HepG2 (cell line): ENCODE measurements around the gene DAPK1. TPM values are rescaled to one million over a fixed set of nuclear protein-coding genes. Genes with fewer than 3 reads are reported as not detected.

Source experiments
- ATAC-seq: fragments of 200-7000 bp; cut with Tn5 transposase; 3 replicates; pipeline ENCODE4 v1.9.1; 2020; ENCODE audit warnings: mild to moderate bottlenecking, moderate library complexity
- BruUV-seq: library from RNA; stranded (reverse); fragments of 400-500 nt; replicated peaks from 2 replicates; lab custom pipeline; 2021; lab: Mats Ljungman, UMichigan
- CTCF ChIA-PET: fragments of 300-600 bp; formaldehyde crosslinking; extraction: SDS; loops from one replicate; lab custom pipeline; 2021; ENCODE audit warnings: low total read pairs, inconsistent platforms, low intra/inter-chr PET ratio; lab: Yijun Ruan, JAX
- POLR2A ChIA-PET: fragments of 350-600 bp; sonication (Branson Sonifier 250); formaldehyde crosslinking; loops from one replicate; lab custom pipeline; 2020; ENCODE audit warnings: antibody characterized with exemption, inconsistent platforms; lab: Yijun Ruan, JAX
- DNase-seq: peaks from one replicate; pipeline ENCODE4 v3.0.0-alpha.2; 2015; ENCODE audit warnings: low spot score
- FAIRE-seq: peaks from 3 replicates; lab custom pipeline; 2011; peaks lifted over from hg19 to GRCh38; lab: Jason Lieb, UNC
- H2AFZ ChIP-seq: one replicate; pipeline ENCODE4 v1.6.1; 2011; ENCODE audit warnings: low read length, inconsistent platforms
- H3K27ac ChIP-seq: fragments of 300-600 bp; 3 replicates; pipeline ENCODE4 v1.8.0; 2011; ENCODE audit warnings: mixed run types, mild to moderate bottlenecking, mixed read lengths, low read length, inconsistent platforms; ENCODE audit not compliant: insufficient read depth; ENCODE audit errors: extremely low read length
- H3K27me3 ChIP-seq, 2 experiments: fragments of 200-600 bp in 1 of 2; 2 replicates in 1 of 2; 3 replicates in 1 of 2; pipeline versions ENCODE4 v1.6.0 to v1.8.0; 2011; ENCODE audit warnings: low read length in 2 of 2, mild to moderate bottlenecking in 2 of 2, moderate library complexity in 2 of 2, inconsistent platforms in 1 of 2; ENCODE audit not compliant: insufficient read depth in 2 of 2, control insufficient read depth in 1 of 2
- H3K36me3 ChIP-seq, 2 experiments: fragments of 200-600 bp in 1 of 2; replicated peaks in 1 of 2; 2 replicates in 1 of 2; 3 replicates in 1 of 2; pipeline versions ENCODE4 v1.5.1 to v1.8.0; 2011; ENCODE audit warnings: low read length in 2 of 2, inconsistent platforms in 1 of 2; ENCODE audit not compliant: insufficient read depth in 2 of 2, control insufficient read depth in 1 of 2
- H3K4me1 ChIP-seq: 2 replicates; pipeline ENCODE4 v1.5.1; 2012; ENCODE audit warnings: low read length, inconsistent platforms; ENCODE audit not compliant: insufficient read depth
- H3K4me2 ChIP-seq: 2 replicates; pipeline ENCODE4 v1.6.0; 2011; ENCODE audit warnings: low read depth, low read length, inconsistent platforms
- H3K4me3 ChIP-seq, 3 experiments: fragments of 200-600 bp in 1 of 3; sonication (generic), shearing (Covaris generic) in 1 of 3; replicated peaks in 1 of 3; 2 replicates each; pipeline ENCODE4 v1.5.1; 2011 to 2016; ENCODE audit warnings: low read length in 3 of 3, inconsistent platforms in 2 of 3, low read depth in 2 of 3, mild to moderate bottlenecking in 2 of 3, control low read depth in 1 of 3, mixed read lengths in 1 of 3; ENCODE audit not compliant: insufficient read depth in 1 of 3
- H3K79me2 ChIP-seq: one replicate; pipeline ENCODE4 v1.6.1; 2011; ENCODE audit warnings: low read length, inconsistent platforms; ENCODE audit not compliant: insufficient read depth
- H3K9ac ChIP-seq: 2 replicates; pipeline ENCODE4 v1.6.0; 2011; ENCODE audit warnings: mild to moderate bottlenecking, low read depth, low read length, inconsistent platforms; ENCODE audit not compliant: insufficient read depth
- H3K9me3 ChIP-seq: 2 replicates; pipeline ENCODE4 v1.5.1; 2012; ENCODE audit warnings: mild to moderate bottlenecking, low read length
- H4K20me1 ChIP-seq: 2 replicates; pipeline ENCODE4 v1.6.0; 2011; ENCODE audit warnings: inconsistent platforms, mild to moderate bottlenecking, low read length, moderate library complexity; ENCODE audit not compliant: insufficient read depth
- AHR ChIP-seq: IDR thresholded peaks from 2 replicates; pipeline ENCODE4 v1.6.1; 2018; ENCODE audit warnings: missing genetic modification reagents, missing compliant biosample characterization
- BRCA1 ChIP-seq: sonication (generic); formaldehyde crosslinking; IDR thresholded peaks from 2 replicates; pipeline ENCODE4 v1.4.0; 2020; ENCODE audit warnings: missing genetic modification reagents
- FOXA3 ChIP-seq: IDR thresholded peaks from 2 replicates; pipeline ENCODE4 v1.6.1; 2016; ENCODE audit warnings: missing genetic modification reagents, missing compliant biosample characterization
- HHEX ChIP-seq: IDR thresholded peaks from 2 replicates; pipeline ENCODE4 v1.6.1; 2016; ENCODE audit warnings: control low read depth
- IKZF4 ChIP-seq: sonication (generic); formaldehyde crosslinking; IDR thresholded peaks from 2 replicates; pipeline ENCODE4 v1.5.1; 2020; ENCODE audit warnings: borderline replicate concordance, mild to moderate bottlenecking, low read depth, missing genetic modification reagents; ENCODE audit errors: not compliant biosample characterization
- RXRB ChIP-seq: IDR thresholded peaks from 2 replicates; pipeline ENCODE4 v1.6.1; 2016; ENCODE audit warnings: borderline replicate concordance, missing genetic modification reagents, missing compliant biosample characterization
- SOX6 ChIP-seq, 2 experiments: fragments of 450-650 bp in 1 of 2; sonication (generic) in 1 of 2; formaldehyde crosslinking in 1 of 2; IDR thresholded peaks; 2 replicates each; pipeline versions ENCODE4 v1.4.0 to v1.6.1; 2017 to 2020; ENCODE audit warnings: antibody characterized with exemption in 1 of 2, mild to moderate bottlenecking in 1 of 2, missing genetic modification reagents in 1 of 2
- ZBTB49 ChIP-seq: sonication (generic); formaldehyde crosslinking; IDR thresholded peaks from 2 replicates; pipeline ENCODE4 v1.4.0; 2020; ENCODE audit warnings: missing genetic modification reagents, borderline replicate concordance
- ZFAT ChIP-seq: sonication (generic); formaldehyde crosslinking; conservative IDR thresholded peaks from 2 replicates; pipeline ENCODE4 v1.8.1; 2023; ENCODE audit warnings: missing genetic modification reagents, inconsistent platforms
- ZMYM4 ChIP-seq: sonication (generic); formaldehyde crosslinking; IDR thresholded peaks from 2 replicates; pipeline ENCODE4 v1.8.1; 2023; ENCODE audit warnings: mild to moderate bottlenecking, missing genetic modification reagents
- ZNF256 ChIP-seq: sonication (generic); formaldehyde crosslinking; conservative IDR thresholded peaks from 2 replicates; pipeline ENCODE4 v1.4.0; 2020; ENCODE audit warnings: missing genetic modification reagents
- ZSCAN21 ChIP-seq: sonication (generic); formaldehyde crosslinking; IDR thresholded peaks from 2 replicates; pipeline ENCODE4 v1.8.0; 2022; ENCODE audit warnings: mild to moderate bottlenecking, missing genetic modification reagents, moderate library complexity, borderline replicate concordance
- WGBS: methylation state at CpG from one replicate; pipeline ENCODE4 v1.1.6; 2017; ENCODE audit warnings: low lambda C conversion rate; 5-methylcytosine and 5-hydroxymethylcytosine counted together
- in situ Hi-C: cut with HindIII; loops from 2 replicates; pipeline ENCODE4 v1.10.0; 2017; ENCODE audit warnings: low pct_unique_long_range_greater_than_20kb; ENCODE audit not compliant: extremely low pct_ligation_motif_present
- intact Hi-C: fragments of 100-400 bp; cut with micrococcal nuclease; formaldehyde crosslinking; loops from one replicate; pipeline ENCODE4 v1.10.0; 2022; ENCODE audit not compliant: unreplicated experiment
- polyA plus RNA-seq, 8 experiments: library from polyadenylated mRNA; depleted of rRNA in 3 of 8; stranded (reverse) in 7 of 8; unstranded in 1 of 8; fragments of >200 nt; fragmentation: Illumina TruSeq in 4 of 8; extraction: Trizol in 4 of 8; gene quantifications; 2 replicates each; pipeline versions ENCODE4 v1.2.1 to v1.2.3, GENCODE V29; 2011 to 2016; ENCODE audit warnings: low read depth in 4 of 8, missing spikeins in 1 of 8, mixed read lengths in 1 of 8; ENCODE audit not compliant: insufficient read depth in 1 of 8
- total RNA-seq, 5 experiments: library from RNA; depleted of rRNA; stranded (reverse); fragments of >200 nt; fragmentation: Illumina TruSeq; extraction: Trizol; gene quantifications; 2 replicates each; pipeline ENCODE4 v1.2.3, GENCODE V29; 2016; ENCODE audit warnings: low read depth in 1 of 5
- TF ChIP-seq, protein P1 (sequence below): sonication (generic); formaldehyde crosslinking; IDR thresholded peaks from 2 replicates; pipeline ENCODE4 v1.4.0; 2020; ENCODE audit warnings: mild to moderate bottlenecking, low read depth, missing genetic modification reagents
- TF ChIP-seq, protein P2 (sequence below): sonication (generic); formaldehyde crosslinking; IDR thresholded peaks from 2 replicates; pipeline ENCODE4 v1.4.0; 2020; ENCODE audit warnings: mild to moderate bottlenecking, missing genetic modification reagents, borderline replicate concordance

The DAPK1 gene
- total and polyA plus RNA-seq, 2 of the 13 experiments (the other 11 are each of a cell fraction or from before 2014, with no cell fraction given) = 35.7 to 35.9 TPM

- in situ Hi-C loops = no loop called here
- H2AFZ ChIP-seq = no peak overlapping the region
- ChIA-PET CTCF (no interaction called here), POLR2A (interaction anchor here (1.5 to 1.9 kb wide), 2 partner anchors 66 to 111 kb away, joined by 3 to 9 read pairs; no protein-coding TSS in a partner anchor)
- TF ChIP-seq HHEX (CRISPR knock-in tag) (no peak), ZMYM4 (no peak), FOXA3 (CRISPR knock-in tag) (no peak), AHR (CRISPR knock-in tag) (no peak), ZNF256 (CRISPR knock-in tag) (no peak), ZSCAN21 (CRISPR knock-in tag) (no peak), SOX6 (IDR thresholded peaks at IDR 0.05) (no peak), SOX6 (CRISPR knock-in tag; IDR thresholded peaks at IDR 0.05) (no peak), IKZF4 (CRISPR knock-in tag) (no peak), ZBTB49 (CRISPR knock-in tag) (no peak), BRCA1 (no peak), ZFAT (CRISPR knock-in tag) (no peak), RXRB (CRISPR knock-in tag) (no peak)
- TF ChIP-seq, protein P1, sequence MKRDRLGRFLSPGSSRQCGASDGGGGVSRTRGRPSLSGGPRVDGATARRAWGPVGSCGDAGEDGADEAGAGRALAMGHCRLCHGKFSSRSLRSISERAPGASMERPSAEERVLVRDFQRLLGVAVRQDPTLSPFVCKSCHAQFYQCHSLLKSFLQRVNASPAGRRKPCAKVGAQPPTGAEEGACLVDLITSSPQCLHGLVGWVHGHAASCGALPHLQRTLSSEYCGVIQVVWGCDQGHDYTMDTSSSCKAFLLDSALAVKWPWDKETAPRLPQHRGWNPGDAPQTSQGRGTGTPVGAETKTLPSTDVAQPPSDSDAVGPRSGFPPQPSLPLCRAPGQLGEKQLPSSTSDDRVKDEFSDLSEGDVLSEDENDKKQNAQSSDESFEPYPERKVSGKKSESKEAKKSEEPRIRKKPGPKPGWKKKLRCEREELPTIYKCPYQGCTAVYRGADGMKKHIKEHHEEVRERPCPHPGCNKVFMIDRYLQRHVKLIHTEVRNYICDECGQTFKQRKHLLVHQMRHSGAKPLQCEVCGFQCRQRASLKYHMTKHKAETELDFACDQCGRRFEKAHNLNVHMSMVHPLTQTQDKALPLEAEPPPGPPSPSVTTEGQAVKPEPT = no peak
- TF ChIP-seq, protein P2, sequence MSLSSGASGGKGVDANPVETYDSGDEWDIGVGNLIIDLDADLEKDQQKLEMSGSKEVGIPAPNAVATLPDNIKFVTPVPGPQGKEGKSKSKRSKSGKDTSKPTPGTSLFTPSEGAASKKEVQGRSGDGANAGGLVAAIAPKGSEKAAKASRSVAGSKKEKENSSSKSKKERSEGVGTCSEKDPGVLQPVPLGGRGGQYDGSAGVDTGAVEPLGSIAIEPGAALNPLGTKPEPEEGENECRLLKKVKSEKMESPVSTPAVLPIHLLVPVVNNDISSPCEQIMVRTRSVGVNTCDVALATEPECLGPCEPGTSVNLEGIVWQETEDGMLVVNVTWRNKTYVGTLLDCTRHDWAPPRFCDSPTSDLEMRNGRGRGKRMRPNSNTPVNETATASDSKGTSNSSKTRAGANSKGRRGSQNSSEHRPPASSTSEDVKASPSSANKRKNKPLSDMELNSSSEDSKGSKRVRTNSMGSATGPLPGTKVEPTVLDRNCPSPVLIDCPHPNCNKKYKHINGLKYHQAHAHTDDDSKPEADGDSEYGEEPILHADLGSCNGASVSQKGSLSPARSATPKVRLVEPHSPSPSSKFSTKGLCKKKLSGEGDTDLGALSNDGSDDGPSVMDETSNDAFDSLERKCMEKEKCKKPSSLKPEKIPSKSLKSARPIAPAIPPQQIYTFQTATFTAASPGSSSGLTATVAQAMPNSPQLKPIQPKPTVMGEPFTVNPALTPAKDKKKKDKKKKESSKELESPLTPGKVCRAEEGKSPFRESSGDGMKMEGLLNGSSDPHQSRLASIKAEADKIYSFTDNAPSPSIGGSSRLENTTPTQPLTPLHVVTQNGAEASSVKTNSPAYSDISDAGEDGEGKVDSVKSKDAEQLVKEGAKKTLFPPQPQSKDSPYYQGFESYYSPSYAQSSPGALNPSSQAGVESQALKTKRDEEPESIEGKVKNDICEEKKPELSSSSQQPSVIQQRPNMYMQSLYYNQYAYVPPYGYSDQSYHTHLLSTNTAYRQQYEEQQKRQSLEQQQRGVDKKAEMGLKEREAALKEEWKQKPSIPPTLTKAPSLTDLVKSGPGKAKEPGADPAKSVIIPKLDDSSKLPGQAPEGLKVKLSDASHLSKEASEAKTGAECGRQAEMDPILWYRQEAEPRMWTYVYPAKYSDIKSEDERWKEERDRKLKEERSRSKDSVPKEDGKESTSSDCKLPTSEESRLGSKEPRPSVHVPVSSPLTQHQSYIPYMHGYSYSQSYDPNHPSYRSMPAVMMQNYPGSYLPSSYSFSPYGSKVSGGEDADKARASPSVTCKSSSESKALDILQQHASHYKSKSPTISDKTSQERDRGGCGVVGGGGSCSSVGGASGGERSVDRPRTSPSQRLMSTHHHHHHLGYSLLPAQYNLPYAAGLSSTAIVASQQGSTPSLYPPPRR (CRISPR knock-in tag) = no peak
- no peaks in the 10 kb centered on the region for H3K9me3 ChIP-seq
- no peaks in the 10 kb centered on the region for H3K27me3 ChIP-seq
- DNase-seq = no peak
- H3K9ac ChIP-seq = no peak overlapping the region
- WGBS = 60% methylated on average over 7 of the region's 7 CpGs
- H4K20me1 ChIP-seq = no peaks in the 10 kb centered on the region; the same call in 1 of the 2 replicates
- FAIRE-seq = no peak
- H3K4me3 ChIP-seq = no peak overlapping the region
- no TSS peak for BruUV-seq
- H3K79me2 ChIP-seq = peaks cover 55% of the 10 kb centered on the region
- intact Hi-C loops = no loop called here
- peaks cover 85% of the 10 kb centered on the region for H3K4me1 ChIP-seq
- no peak overlapping the region for H3K27ac ChIP-seq
- peak overlapping the region; percentile 47 for H3K4me2 ChIP-seq
- H3K36me3 ChIP-seq = no peaks in the 10 kb centered on the region; a peak in 2 of 5 replicates
- ATAC-seq = no peak
Measured at GRCh38 chr9:87502391-87503221, 4.9 kb downstream of the DAPK1 start.
